Measurements from ENCODE around the gene TSGA10IP. TPM values are rescaled to one million over a fixed set of nuclear protein-coding genes. Genes with fewer than 3 reads are reported as not detected.

TSGA10IP gene
- total and polyA plus RNA-seq, 2 donors (not counting 1 experiment from before 2014, with no cell fraction given) = not detected

DNA sequence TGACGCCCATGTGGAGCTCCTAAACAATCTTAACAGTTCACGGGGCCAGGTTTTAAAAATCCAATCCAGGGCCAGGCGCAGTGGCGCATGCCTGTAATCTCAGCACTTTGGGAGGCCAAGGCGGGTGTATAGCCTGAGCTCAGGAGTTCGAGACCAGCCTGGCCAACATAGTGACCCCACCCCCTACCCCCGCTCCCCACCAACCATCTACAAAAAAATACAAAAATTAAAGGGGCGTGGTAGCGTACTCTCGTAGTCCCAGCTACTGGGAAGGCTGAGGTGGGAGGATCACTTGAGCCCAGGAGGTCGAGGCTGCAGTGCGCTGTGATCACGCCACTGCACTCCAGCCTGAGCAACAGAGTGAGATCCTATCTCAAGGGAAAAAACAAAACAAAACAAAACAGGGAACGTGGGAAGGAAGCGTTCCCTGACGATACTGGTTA, 15.6 kb downstream of the TSGA10IP start:
- TF ChIP-seq, protein P1, sequence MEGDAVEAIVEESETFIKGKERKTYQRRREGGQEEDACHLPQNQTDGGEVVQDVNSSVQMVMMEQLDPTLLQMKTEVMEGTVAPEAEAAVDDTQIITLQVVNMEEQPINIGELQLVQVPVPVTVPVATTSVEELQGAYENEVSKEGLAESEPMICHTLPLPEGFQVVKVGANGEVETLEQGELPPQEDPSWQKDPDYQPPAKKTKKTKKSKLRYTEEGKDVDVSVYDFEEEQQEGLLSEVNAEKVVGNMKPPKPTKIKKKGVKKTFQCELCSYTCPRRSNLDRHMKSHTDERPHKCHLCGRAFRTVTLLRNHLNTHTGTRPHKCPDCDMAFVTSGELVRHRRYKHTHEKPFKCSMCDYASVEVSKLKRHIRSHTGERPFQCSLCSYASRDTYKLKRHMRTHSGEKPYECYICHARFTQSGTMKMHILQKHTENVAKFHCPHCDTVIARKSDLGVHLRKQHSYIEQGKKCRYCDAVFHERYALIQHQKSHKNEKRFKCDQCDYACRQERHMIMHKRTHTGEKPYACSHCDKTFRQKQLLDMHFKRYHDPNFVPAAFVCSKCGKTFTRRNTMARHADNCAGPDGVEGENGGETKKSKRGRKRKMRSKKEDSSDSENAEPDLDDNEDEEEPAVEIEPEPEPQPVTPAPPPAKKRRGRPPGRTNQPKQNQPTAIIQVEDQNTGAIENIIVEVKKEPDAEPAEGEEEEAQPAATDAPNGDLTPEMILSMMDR (IDR thresholded peaks at IDR 0.05) = no peak
- TF ChIP-seq EZH2 (IDR thresholded peaks at IDR 0.05; ENCODE audit: borderline replicate concordance, insufficient read depth, low read depth, low read length, poor library complexity, severe bottlenecking) = no peak
- Mint-ChIP-seq H3K4me1 (peaks cover 52% of the 10 kb centered on the region), H3K27ac (peak overlapping the region; percentile 98), H3K4me3 (peak overlapping the region; percentile 98), H3K9me3 (ENCODE audit: insufficient read depth) (no peaks in the 10 kb centered on the region), H3K27me3 (no peaks in the 10 kb centered on the region)
- ChIA-PET CTCF (interaction anchor here (1.0 to 3.4 kb wide), 4 partner anchors 32 to 76 kb away, joined by 3 to 27 read pairs (median 9); partner anchors contain the start of genes CCDC85B and FIBP), POLR2A (interaction anchor here (0.5 to 2.2 kb wide), 11 partner anchors 10 to 837 kb away, joined by 3 to 9 read pairs (median 5); partner anchors contain the start of genes BANF1, CCDC85B, CFL1 and EIF1AD)
- no peak for DNase-seq
- intact Hi-C loops (cut with micrococcal nuclease) = loop anchor here (1.0 kb wide), 6 partner anchors 33 to 241 kb away; partner anchors contain the start of genes BANF1, C11orf68, DRAP1 and EIF1AD
- Histone ChIP-seq H3K4me2 (replicated peaks; ENCODE audit: low read depth, low read length, poor library complexity, severe bottlenecking) (peak overlapping the region; percentile 95), H3K4me1 (ENCODE audit: control insufficient read depth in 2 of 2, insufficient read depth in 2 of 2, low read length in 2 of 2) (peaks cover 37 to 49% of the 10 kb centered on the region in 2 donors), H3K9me3 (ENCODE audit: control extremely low read depth in 1 of 3, control insufficient read depth in 2 of 3, insufficient read depth in 1 of 3, low read length in 2 of 3) (peaks cover 0 to 3% (median 0%) of the 10 kb centered on the region in 3 donors), H3K4me3 (ENCODE audit: control extremely low read depth in 1 of 5, extremely low read depth in 1 of 5, insufficient read depth in 1 of 5, low read depth in 2 of 5, low read length in 4 of 5) (peak overlapping the region; percentile 74 to 90 (median 87)), H3K36me3 (replicated peaks in 1 of 2; ENCODE audit: control extremely low read depth in 1 of 2, control insufficient read depth in 1 of 2, extremely low read depth in 1 of 2, insufficient read depth in 2 of 2, low read length in 1 of 2) (peaks cover 5 to 23% of the 10 kb centered on the region in 2 experiments), H3K79me2 (ENCODE audit: control insufficient read depth, insufficient read depth, low read length) (peaks cover 48% of the 10 kb centered on the region), H4K20me1 (ENCODE audit: control insufficient read depth, insufficient read depth, low read length, poor library complexity, severe bottlenecking) (peaks cover 34% of the 10 kb centered on the region), H3K27ac (ENCODE audit: low read length in 2 of 2) (peak overlapping the region; percentile 77 to 89), H3K27me3 (replicated peaks in 1 of 4; ENCODE audit: control extremely low read depth in 1 of 4, control insufficient read depth in 3 of 4, insufficient read depth in 4 of 4, low read length in 3 of 4) (no peaks in the 10 kb centered on the region), H2AFZ (ENCODE audit: insufficient read depth, low read depth, low read length, poor library complexity, severe bottlenecking) (peak overlapping the region; percentile 94), H3K9ac (ENCODE audit: low read length) (peak overlapping the region; percentile 97)
- WGBS (ENCODE audit: insufficient coverage) = 49% methylated on average over 12 of the region's 16 CpGs
- no peak for ATAC-seq (ENCODE audit: low read depth)

Data from B cell (primary cell).